ENCODE measurements around the gene LMOD2. TPM values are rescaled to one million over a fixed set of nuclear protein-coding genes. Genes with fewer than 3 reads are reported as not detected.

The LMOD2 gene
- total RNA-seq, 1 experiment from 2014 or later, result not detected

- Histone ChIP-seq H3K4me1 (ENCODE audit: insufficient read depth, low read length) (peaks cover 31% of the 10 kb centered on the region), H3K4me2 (ENCODE audit: low read length) (peak overlapping the region; percentile 30), H2AFZ (ENCODE audit: low read length) (peak overlapping the region; percentile 33; the same call in 1 of the 2 replicates), H3K9ac (ENCODE audit: low read length) (no peak overlapping the region), H4K20me1 (ENCODE audit: low read length) (no peaks in the 10 kb centered on the region), H3K9me2 (replicated peaks; ENCODE audit: low read length) (no peaks in the 10 kb centered on the region), H3K79me2 (ENCODE audit: low read length) (no peaks in the 10 kb centered on the region), H3F3A (ENCODE audit: low read length, unreplicated experiment) (no peaks in the 10 kb centered on the region), H3K4me3 (ENCODE audit: low read length) (no peak overlapping the region; the same call in 1 of the 2 replicates), H3K9me3 (ENCODE audit: low read length) (no peaks in the 10 kb centered on the region), H3K27ac (ENCODE audit: low read length) (no peak overlapping the region), H3K27me3 (ENCODE audit: low read length) (no peaks in the 10 kb centered on the region), H3K36me3 (ENCODE audit: low read depth, low read length) (no peaks in the 10 kb centered on the region)
- no TSS peak for BruUV-seq (replicated peaks)
- no peak for TF ChIP-seq EZH2phosphoT487 (IDR thresholded peaks at IDR 0.05; ENCODE audit: borderline replicate concordance, low read length)
- no peak for TF ChIP-seq EZH2 (IDR thresholded peaks at IDR 0.05; ENCODE audit: low read length, unreplicated experiment)
- TF ChIP-seq CTCF (conservative IDR thresholded peaks at IDR 0.05; ENCODE audit: low read depth, low read length), result no peak
- intact Hi-C loops (cut with micrococcal nuclease), result no loop called here
- ChIA-PET POLR2A (ENCODE audit: unreplicated experiment) (interaction anchor here (0.7 kb wide), 1 partner anchor 57 kb away, joined by 3 read pairs; no protein-coding TSS in a partner anchor), CTCF (interaction anchor here (0.6 kb wide), 1 partner anchor 257 kb away, joined by 3 read pairs; no protein-coding TSS in a partner anchor)
- peak; percentile 72 for ATAC-seq
- DNase-seq, result peak; percentile 57
These were observed 11.9 kb upstream of the LMOD2 start for GRCh38 chr7:123643495-123644441.

- Histone ChIP-seq H3K4me1 (ENCODE audit: insufficient read depth, low read length) (peaks cover 26% of the 10 kb centered on the region), H3K27me3 (ENCODE audit: low read length) (no peaks in the 10 kb centered on the region), H3K79me2 (ENCODE audit: low read length) (no peaks in the 10 kb centered on the region), H3K27ac (ENCODE audit: low read length) (no peak overlapping the region), H3F3A (ENCODE audit: low read length, unreplicated experiment) (no peaks in the 10 kb centered on the region), H3K9me3 (ENCODE audit: low read length) (no peaks in the 10 kb centered on the region), H3K4me2 (ENCODE audit: low read length) (no peak overlapping the region), H4K20me1 (ENCODE audit: low read length) (no peaks in the 10 kb centered on the region), H3K4me3 (ENCODE audit: low read length) (no peak overlapping the region), H3K36me3 (ENCODE audit: low read depth, low read length) (no peaks in the 10 kb centered on the region), H3K9me2 (replicated peaks; ENCODE audit: low read length) (no peaks in the 10 kb centered on the region), H2AFZ (ENCODE audit: low read length) (no peak overlapping the region), H3K9ac (ENCODE audit: low read length) (no peak overlapping the region)
- TF ChIP-seq CTCF (conservative IDR thresholded peaks at IDR 0.05; ENCODE audit: low read depth, low read length) (no peak), EZH2phosphoT487 (IDR thresholded peaks at IDR 0.05; ENCODE audit: borderline replicate concordance, low read length) (no peak), EZH2 (IDR thresholded peaks at IDR 0.05; ENCODE audit: low read length, unreplicated experiment) (no peak)
- DNase-seq (no peak), ATAC-seq (no peak)
- ChIA-PET CTCF (interaction anchor here (0.6 kb wide), 1 partner anchor 220 kb away, joined by 3 read pairs; no protein-coding TSS in a partner anchor), POLR2A (ENCODE audit: unreplicated experiment) (no interaction called here)
- intact Hi-C loops (cut with micrococcal nuclease), result no loop called here
- BruUV-seq (replicated peaks), result no TSS peak
These were observed 10.2 kb upstream of the LMOD2 start for GRCh38 chr7:123645516-123645915.
